ENCODE data around the gene SMYD3.
"Not testable (repeated sequence)": the region's sequence is repeated elsewhere in the genome, so short reads cannot be mapped to it uniquely, and the experiment has no call there.

The SMYD3 gene

GRCh38 chr1:245953876-245954660, 553.0 kb downstream of the SMYD3 start:
- DNase-seq (ENCODE audit: low read depth), result no peak

DNA sequence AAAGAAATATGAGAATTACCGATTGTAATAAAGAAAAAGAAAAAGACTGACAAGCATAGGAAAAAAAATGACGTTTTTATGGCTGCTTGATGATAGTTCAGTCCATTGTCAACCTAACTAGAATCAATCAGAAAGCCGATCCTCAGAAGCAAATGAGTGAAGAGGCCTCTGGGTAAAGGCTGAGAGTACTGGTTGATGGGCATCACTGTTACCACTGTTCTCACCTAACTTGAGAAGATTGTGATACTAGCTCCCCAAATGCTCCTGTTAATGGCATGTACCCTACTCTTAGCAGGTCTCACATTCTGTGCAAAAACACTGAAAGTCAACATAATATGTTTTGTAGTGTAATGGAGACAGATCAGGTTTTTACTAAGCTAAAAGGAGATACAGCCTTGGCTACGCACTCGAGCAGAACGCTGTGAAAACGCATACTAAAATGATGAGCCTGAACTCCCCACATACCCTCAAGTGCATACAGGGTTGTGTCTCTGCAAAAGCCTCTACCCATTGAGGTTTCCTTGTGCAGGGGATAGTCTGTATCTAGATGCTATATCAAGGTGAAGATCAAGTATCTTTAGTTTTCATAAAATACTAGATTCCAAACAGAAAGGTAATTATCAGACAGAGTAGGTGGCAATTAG, 554.6 kb downstream of the SMYD3 start:
- DNase-seq (ENCODE audit: low read depth), result no peak

GRCh38 chr1:245948786-245949185, 558.3 kb downstream of the SMYD3 start:
- no peak for DNase-seq (ENCODE audit: low read depth)

- DNase-seq (ENCODE audit: low read depth), result no peak
Observed at GRCh38 chr1:245946905-245947304, 560.2 kb downstream of the SMYD3 start.

DNA sequence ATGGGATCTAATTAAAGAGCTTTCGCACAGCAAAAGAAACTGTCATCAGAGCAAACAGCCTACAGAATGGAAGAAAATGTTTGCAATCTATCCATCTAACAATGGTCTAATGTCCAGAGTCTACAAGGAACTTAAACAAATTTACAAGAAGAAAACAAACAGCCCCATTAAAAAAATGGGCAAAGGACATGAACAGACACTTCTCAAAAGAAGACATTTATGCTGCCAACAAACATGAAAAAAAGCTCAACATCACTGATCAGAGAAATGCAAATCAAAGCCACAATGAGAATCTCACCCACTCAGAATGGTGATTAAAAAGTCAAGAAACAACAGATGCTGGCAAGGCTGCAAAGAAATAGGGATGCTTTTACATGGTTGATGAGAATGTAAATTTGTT, 561.9 kb downstream of the SMYD3 start:
- DNase-seq (ENCODE audit: low read depth), result not testable (repeated sequence)

DNA sequence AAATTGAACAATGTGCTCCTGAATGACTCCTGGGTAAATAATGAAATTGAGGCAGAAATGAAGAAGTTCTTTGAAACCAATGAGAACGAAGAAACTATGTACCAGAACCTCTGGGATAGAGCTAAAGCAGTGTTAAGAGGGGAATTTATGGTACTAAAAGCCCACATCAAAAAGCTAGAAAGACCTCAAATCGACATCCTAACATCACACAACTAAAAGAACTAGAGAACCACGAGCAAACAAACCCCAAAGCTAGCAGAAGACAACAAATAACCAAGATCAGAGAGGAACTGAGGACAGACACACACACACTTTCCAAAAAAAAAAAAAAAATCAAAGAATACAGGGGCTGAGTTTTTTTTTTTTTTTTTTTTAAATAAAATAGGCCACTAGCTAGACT, 564.2 kb downstream of the SMYD3 start:
- no peak for DNase-seq (ENCODE audit: low read depth)

DNA sequence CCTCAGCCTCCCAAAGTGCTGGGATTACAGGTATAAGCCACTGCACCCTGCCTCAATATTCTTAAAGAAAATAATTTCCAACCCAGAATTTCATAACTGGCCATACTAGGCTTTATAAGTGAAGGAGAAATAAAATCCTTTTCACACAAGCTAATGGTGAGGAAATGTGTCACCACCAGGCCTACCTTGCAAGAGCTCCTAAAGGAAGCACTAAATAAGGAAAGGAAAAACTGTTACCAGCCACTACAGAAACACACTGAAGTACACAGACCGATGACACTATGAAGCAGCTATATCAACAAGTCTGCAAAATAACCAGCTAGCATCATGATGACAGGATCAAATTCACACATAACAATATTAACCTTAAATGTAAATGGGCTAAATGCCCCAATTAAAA, 565.3 kb downstream of the SMYD3 start:
- DNase-seq (ENCODE audit: low read depth), result not testable (repeated sequence)

DNA sequence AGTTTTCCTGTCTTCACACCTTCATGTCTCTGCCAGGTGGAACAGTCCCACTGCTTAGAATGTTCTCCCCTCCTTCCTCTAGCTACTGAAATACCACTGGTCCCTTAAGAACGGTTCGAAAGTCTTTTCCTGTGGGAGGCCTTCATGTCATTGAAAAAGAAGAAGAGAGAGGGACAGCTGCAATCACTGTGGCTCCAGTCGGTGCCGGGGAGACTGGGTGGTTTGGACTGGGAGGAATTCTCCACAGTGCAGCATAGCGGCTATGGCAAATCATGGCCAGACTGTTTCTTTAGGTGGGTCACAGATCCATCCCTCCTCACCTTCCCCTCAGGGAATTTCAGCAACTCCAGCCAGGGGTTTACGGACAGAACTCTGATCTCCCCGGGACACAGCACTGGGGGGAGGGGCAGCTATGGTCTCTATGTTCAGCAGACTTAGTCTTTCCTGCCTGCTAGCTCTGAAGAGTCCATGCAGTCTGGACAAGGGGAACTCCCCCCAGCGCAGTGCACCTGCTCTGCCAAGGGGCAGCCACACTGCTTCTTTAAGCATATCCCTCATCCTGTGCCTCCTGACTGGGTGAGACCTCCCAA, 567.2 kb downstream of the SMYD3 start:
- no peak for DNase-seq (ENCODE audit: low read depth)

GRCh38 chr1:245938046-245938435, 569.0 kb downstream of the SMYD3 start:
- DNase-seq (ENCODE audit: low read depth), result no peak

GRCh38 chr1:245937316-245938045, 569.6 kb downstream of the SMYD3 start:
- no peak for DNase-seq (ENCODE audit: low read depth)

GRCh38 chr1:245934409-245934808, 572.7 kb downstream of the SMYD3 start:
- no peak for DNase-seq (ENCODE audit: low read depth)

DNA sequence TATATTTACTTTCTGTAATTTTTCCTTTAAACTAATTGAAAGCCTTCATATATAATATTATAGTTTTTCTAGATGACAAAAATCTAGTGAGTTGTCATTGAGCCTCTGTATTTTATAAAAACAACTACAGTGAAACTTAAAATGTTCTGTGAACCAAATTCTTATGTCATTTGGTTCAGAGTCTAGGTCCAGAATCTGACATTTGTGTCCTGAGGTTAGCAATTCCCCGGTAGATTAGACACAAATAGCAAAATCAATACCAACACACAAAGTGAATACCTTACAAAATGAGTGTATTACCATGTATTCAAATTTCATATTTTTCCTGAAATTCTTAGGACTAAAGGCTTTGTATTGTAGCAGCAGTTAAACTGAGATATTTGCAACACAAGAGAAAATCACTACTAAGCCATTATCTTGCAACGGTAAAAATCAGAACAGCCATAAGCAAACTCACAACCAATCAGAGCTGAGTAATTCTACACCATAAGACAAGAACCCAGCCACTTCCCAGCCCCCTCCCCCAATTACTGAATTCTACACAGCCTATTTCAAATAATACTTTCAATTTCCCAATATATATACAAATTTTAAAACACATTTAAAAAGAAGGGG, 573.5 kb downstream of the SMYD3 start:
- DNase-seq (ENCODE audit: low read depth), result no peak

DNA sequence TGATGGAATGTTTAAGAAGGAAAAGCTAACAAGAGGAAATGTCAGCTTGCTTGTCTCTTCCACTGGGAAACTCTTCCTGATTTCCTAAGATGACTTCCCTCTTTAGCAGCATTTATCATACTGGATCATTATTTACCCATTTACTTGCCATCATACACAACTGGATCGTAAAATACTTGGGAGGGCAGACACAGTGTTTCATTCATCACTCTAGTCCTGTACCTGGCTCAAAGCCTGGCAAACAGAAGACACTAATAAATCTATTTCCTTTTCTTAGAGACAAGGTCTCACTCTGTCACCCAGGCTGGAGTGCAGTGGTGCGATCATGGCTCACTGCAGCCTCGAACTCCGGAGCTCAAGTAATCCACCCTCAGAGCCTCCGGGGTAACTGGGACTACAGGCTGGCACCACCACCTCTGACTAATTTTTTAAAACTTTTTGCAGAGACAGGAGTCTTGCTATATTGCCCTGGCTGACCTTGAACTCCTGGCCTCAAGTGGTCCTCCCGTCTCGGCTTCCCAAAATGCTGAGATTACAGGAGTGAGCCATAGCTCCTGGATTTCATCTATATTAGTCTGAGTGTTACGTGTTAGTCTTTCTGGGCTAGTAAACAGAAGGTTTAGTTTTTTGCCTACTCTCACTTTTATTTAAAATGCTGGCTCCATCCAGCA, 574.6 kb downstream of the SMYD3 start:
- DNase-seq (ENCODE audit: low read depth), result no peak

- no peak for DNase-seq (ENCODE audit: low read depth)
Observed at GRCh38 chr1:245931450-245931849, 575.6 kb downstream of the SMYD3 start.

- no peak for DNase-seq (ENCODE audit: low read depth)
Observed at GRCh38 chr1:245929224-245929623, 577.9 kb downstream of the SMYD3 start.

DNA sequence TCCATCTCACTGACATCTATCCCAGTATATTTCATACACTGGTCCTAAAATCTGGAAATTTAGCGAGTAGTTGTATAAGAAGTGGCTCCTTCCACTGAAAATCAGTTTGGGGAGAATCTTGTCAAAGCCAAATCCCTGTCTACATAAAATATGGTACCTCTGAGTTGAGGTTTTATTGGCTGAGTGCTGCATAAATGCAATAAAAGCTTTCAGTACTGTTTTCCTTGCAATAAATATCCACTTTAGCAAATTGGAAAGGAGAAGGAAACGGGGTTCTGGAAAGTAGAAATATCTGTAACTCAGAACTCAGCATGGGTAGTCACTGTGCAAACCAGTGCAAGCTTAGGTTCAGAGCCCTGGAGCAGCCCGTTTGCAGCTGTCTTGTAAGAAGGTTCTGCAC, 580.2 kb downstream of the SMYD3 start:
- no peak for DNase-seq (ENCODE audit: low read depth)

- no peak for DNase-seq (ENCODE audit: low read depth)
Observed at GRCh38 chr1:245923215-245923614, 583.9 kb downstream of the SMYD3 start.

DNA sequence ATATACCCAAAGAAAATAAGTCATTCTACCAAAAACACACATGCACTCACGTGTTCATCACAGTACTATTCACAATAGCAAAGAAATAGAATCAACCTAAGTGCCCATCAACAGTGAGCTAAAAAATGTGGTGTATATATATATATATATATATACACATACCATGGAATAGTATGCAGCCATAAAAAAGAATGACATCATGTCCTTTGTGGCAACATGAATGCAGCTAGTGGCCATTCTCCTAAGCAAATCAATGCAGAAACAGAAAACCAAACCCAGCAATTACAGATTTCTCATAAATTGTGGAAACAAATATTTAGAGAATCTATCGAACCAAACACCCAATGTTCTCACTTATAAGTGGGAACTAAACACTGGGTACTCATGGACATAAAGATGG, 585.7 kb downstream of the SMYD3 start:
- no peak for DNase-seq (ENCODE audit: low read depth)

DNA sequence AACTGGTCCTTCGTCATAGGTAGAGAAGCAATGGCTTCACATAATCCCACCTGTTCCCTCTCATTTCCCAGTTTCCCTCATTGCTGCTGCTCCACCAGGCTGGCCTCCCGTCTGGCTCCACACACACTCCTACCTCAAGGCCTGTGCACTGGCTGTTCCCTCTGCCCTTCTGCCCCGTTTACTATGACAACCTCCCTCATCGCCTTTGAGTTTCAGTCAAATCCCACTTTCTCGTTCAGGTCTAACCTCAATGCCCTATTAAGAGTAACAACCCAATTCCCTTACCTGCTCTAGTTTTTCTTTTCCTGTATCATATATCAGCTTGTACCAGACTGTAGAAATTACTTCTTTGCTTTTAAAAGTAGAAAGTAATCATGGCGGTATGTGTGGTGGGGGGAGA, 589.7 kb downstream of the SMYD3 start:
- DNase-seq (ENCODE audit: low read depth), result no peak

DNA sequence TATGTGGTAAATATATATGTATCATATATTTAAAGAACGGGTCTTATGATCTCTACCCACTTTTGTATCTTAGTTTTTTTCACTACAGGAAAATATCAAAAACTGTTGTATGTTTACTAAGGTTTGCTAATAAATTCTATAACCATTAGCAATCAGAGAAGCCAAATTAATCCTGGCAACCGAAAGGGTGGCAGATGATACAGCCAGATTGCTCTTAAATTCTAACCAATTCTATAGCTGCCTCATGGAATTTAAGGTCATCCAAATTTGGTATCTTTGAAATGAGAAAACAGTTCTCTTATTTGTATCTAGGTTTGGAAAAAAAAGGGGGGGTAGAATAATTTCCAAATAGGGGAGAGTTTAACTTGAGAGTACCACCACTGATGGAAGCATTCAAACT, 591.2 kb downstream of the SMYD3 start:
- DNase-seq (ENCODE audit: low read depth), result no peak

DNA sequence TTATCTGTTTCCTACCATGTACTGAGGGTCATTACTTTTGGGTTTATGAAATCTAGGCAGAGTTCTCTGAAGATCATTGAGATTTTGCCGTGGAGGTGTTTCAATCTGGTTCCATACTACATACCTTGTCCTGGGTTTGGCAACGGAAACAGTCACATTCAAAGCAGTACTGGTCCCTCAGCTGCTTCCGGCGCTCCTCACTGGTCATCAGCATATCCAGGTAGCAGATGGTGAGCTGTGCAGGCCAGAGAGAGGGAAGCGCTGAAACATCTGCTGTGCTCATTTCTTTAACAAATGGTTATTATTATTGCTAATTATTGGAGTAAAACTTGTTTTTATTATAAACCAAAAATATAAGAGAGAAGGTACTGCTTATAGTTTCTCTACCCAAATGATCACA, 591.7 kb downstream of the SMYD3 start:
- DNase-seq (ENCODE audit: low read depth), result no peak

DNA sequence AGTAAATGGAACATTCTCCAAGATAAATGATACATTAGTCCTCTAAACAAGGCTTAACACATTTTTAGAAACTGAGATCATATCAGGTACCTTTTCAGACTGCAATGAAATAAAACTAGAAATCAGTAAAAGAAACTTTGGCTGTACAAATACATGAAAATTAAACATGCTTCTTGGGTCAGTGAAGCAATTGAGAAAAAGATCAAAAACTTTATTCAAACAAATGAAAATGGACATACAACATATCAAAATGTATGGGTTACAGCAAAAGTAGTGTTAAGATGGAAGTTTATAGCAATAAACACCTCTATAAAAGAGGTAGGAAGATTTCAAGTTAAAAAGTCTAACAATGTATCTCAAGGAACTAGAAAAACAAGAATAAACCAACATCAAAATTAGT, 598.5 kb downstream of the SMYD3 start:
- DNase-seq (ENCODE audit: low read depth), result no peak

All from activated T-cell treated with anti-CD3 and anti-CD28 coated beads for 24 hours (primary cell).